K562 (cell line): ENCODE data around the gene CSMD2. TPM values are rescaled to one million over a fixed set of nuclear protein-coding genes. Genes with fewer than 3 reads are reported as not detected.

Experiments used
- ATAC-seq: fragments of 200-7000 bp; cut with Tn5 transposase; 3 replicates; pipeline ENCODE4 v1.9.1; 2020; ENCODE audit warnings: moderate library complexity
- BruUV-seq: library from RNA; stranded (reverse); fragments of 400-500 nt; replicated peaks from 2 replicates; lab custom pipeline; 2021; lab: Mats Ljungman, UMichigan
- CTCF ChIA-PET: fragments of 300-600 bp; formaldehyde crosslinking; extraction: SDS; loops from one replicate; lab custom pipeline; 2021; ENCODE audit warnings: low intra/inter-chr PET ratio; lab: Yijun Ruan, JAX
- POLR2A ChIA-PET: fragments of 300-600, 350-650 bp; sonication (Branson Sonifier 250); formaldehyde crosslinking; extraction: SDS; loops from one replicate; lab custom pipeline; 2021; ENCODE audit warnings: antibody characterized with exemption, inconsistent platforms; lab: Yijun Ruan, JAX
- DNase-seq, 4 experiments: peaks; one replicate each; pipeline versions ENCODE4 v3.0.0 to v3.0.0-alpha.2; 2011 to 2018; ENCODE audit warnings: low spot score in 3 of 4, mixed read lengths in 3 of 4; ENCODE audit errors: extremely low read depth in 1 of 4
- FAIRE-seq: peaks from 2 replicates; lab custom pipeline; 2011; peaks lifted over from hg19 to GRCh38; lab: Jason Lieb, UNC
- H2AFZ ChIP-seq: 2 replicates; pipeline ENCODE4 v1.6.0; 2011; ENCODE audit warnings: low read depth, low read length, control low read depth, inconsistent platforms
- H3K27ac ChIP-seq: fragments of 200-600 bp; 3 replicates; pipeline ENCODE4 v1.8.0; 2011; ENCODE audit warnings: low read depth, mild to moderate bottlenecking, control low read depth, inconsistent platforms, low read length, moderate library complexity, mixed read lengths; ENCODE audit errors: extremely low read depth
- H3K27me3 ChIP-seq, 2 experiments: fragments of 300-600 bp in 1 of 2; 2 replicates in 1 of 2; 3 replicates in 1 of 2; pipeline versions ENCODE4 v1.6.0 to v1.8.0; 2011; ENCODE audit warnings: inconsistent platforms in 2 of 2, low read length in 2 of 2, mild to moderate bottlenecking in 1 of 2, mixed read lengths in 1 of 2, moderate library complexity in 1 of 2; ENCODE audit not compliant: control insufficient read depth in 2 of 2, insufficient read depth in 2 of 2
- H3K36me3 ChIP-seq: fragments of 300-600 bp; 3 replicates; pipeline ENCODE4 v1.8.0; 2011; ENCODE audit warnings: mild to moderate bottlenecking, low read length, inconsistent platforms; ENCODE audit not compliant: control insufficient read depth, insufficient read depth
- H3K4me1 ChIP-seq, 2 experiments: fragments of 200-600 bp in 1 of 2; replicated peaks in 1 of 2; 2 replicates in 1 of 2; 3 replicates in 1 of 2; pipeline versions ENCODE4 v1.5.1 to v1.8.0; 2011; ENCODE audit warnings: inconsistent platforms in 2 of 2, low read length in 2 of 2, mild to moderate bottlenecking in 1 of 2, mixed read lengths in 1 of 2, moderate library complexity in 1 of 2; ENCODE audit not compliant: control insufficient read depth in 2 of 2, insufficient read depth in 2 of 2
- H3K4me2 ChIP-seq: 2 replicates; pipeline ENCODE4 v1.6.1; 2011; ENCODE audit warnings: low read length, control low read depth, inconsistent platforms, mixed read lengths; ENCODE audit not compliant: insufficient read depth
- H3K4me3 ChIP-seq: fragments of 200-600 bp; sonication (generic), shearing (Covaris generic); 2 replicates; pipeline ENCODE4 v1.5.1; 2016; ENCODE audit warnings: control low read depth, inconsistent platforms
- H3K79me2 ChIP-seq: fragments of 200-600 bp; 3 replicates; pipeline ENCODE4 v1.8.0; 2011; ENCODE audit warnings: low read length, inconsistent platforms; ENCODE audit not compliant: control insufficient read depth, insufficient read depth
- H3K9ac ChIP-seq, 2 experiments: 2 replicates each; pipeline versions ENCODE4 v1.6.0 to v1.6.1; 2011; ENCODE audit warnings: low read depth in 2 of 2, low read length in 2 of 2, control low read depth in 1 of 2, inconsistent platforms in 1 of 2, mild to moderate bottlenecking in 1 of 2, mixed read lengths in 1 of 2; ENCODE audit not compliant: insufficient read depth in 1 of 2
- H3K9me1 ChIP-seq: one replicate; pipeline ENCODE4 v1.6.0; 2011; ENCODE audit warnings: inconsistent platforms, mild to moderate bottlenecking, low read length, moderate library complexity; ENCODE audit not compliant: control insufficient read depth, insufficient read depth
- H3K9me3 ChIP-seq: replicated peaks from 2 replicates; pipeline ENCODE4 v1.5.1; 2011; ENCODE audit warnings: low read depth, low read length, inconsistent platforms; ENCODE audit not compliant: control insufficient read depth, insufficient read depth
- H4K20me1 ChIP-seq: replicated peaks from 2 replicates; pipeline ENCODE4 v1.6.1; 2011; ENCODE audit warnings: low read length, inconsistent platforms, mixed read lengths; ENCODE audit not compliant: control insufficient read depth, insufficient read depth
- BRD4 ChIP-seq: fragments of 200-600 bp; sonication (generic); IDR thresholded peaks from 2 replicates; pipeline ENCODE4 v1.6.1; 2017; ENCODE audit warnings: inconsistent platforms
- CEBPG ChIP-seq, 3 experiments: fragments of 200-800 bp in 1 of 3; sonication (Bioruptor generic) in 1 of 3; sonication (generic) in 1 of 3; formaldehyde crosslinking in 1 of 3; IDR thresholded peaks in 2 of 3; conservative IDR thresholded peaks in 1 of 3; 2 replicates each; pipeline versions ENCODE4 v1.6.1 to v1.8.0; 2016 to 2022; ENCODE audit warnings: missing compliant biosample characterization in 2 of 3, missing genetic modification characterization in 2 of 3, mild to moderate bottlenecking in 1 of 3, missing genetic modification reagents in 1 of 3
- CHD1 ChIP-seq: fragments of 200-600 bp; sonication (generic); IDR thresholded peaks from one replicate; pipeline ENCODE4 v1.6.1; 2012; ENCODE audit warnings: mild to moderate bottlenecking, moderate library complexity, low read length, inconsistent platforms
- ELK3 ChIP-seq: fragments of 450-650 bp; formaldehyde crosslinking; IDR thresholded peaks from 2 replicates; pipeline ENCODE4 v1.4.0; 2020; ENCODE audit warnings: mild to moderate bottlenecking
- HEY1 ChIP-seq: fragments of 250-450 bp; sonication (Bioruptor Pico); IDR thresholded peaks from 2 replicates; pipeline ENCODE4 v1.5.0; 2020; ENCODE audit warnings: mild to moderate bottlenecking, moderate library complexity, borderline replicate concordance
- HMG20A ChIP-seq: fragments of 450-650 bp; formaldehyde crosslinking; conservative IDR thresholded peaks from 2 replicates; pipeline ENCODE4 v1.4.0; 2020; ENCODE audit warnings: mild to moderate bottlenecking, mixed read lengths
- KAT8 ChIP-seq: fragments of 450-650 bp; IDR thresholded peaks from 2 replicates; pipeline ENCODE4 v1.6.1; 2016; ENCODE audit warnings: low read depth, mild to moderate bottlenecking
- LCOR ChIP-seq: sonication (generic); formaldehyde crosslinking; IDR thresholded peaks from 2 replicates; pipeline ENCODE4 v1.8.0; 2022; ENCODE audit warnings: mild to moderate bottlenecking, missing genetic modification reagents
- PHB ChIP-seq: fragments of 250-450 bp; sonication (Bioruptor Pico); IDR thresholded peaks from 2 replicates; pipeline ENCODE4 v1.5.0; 2021
- PRDM10 ChIP-seq: fragments of 450-650 bp; IDR thresholded peaks from 2 replicates; pipeline ENCODE4 v1.6.1; 2018; ENCODE audit not compliant: partially characterized antibody
- SNIP1 ChIP-seq: fragments of 450-650 bp; IDR thresholded peaks from 2 replicates; pipeline ENCODE4 v1.7.1; 2017; ENCODE audit warnings: low read depth, mild to moderate bottlenecking
- TCF3 ChIP-seq: sonication (generic); formaldehyde crosslinking; IDR thresholded peaks from 2 replicates; pipeline ENCODE4 v1.4.0; 2020; ENCODE audit warnings: mild to moderate bottlenecking, missing genetic modification reagents
- THRA ChIP-seq: fragments of 450-650 bp; IDR thresholded peaks from 2 replicates; pipeline ENCODE4 v1.6.1; 2017; ENCODE audit warnings: mild to moderate bottlenecking, moderate library complexity
- ZBTB34 ChIP-seq: fragments of 250-450 bp; sonication (Bioruptor Pico); IDR thresholded peaks from 2 replicates; pipeline ENCODE4 v1.8.0; 2021; ENCODE audit warnings: mild to moderate bottlenecking, moderate library complexity
- ZKSCAN3 ChIP-seq: fragments of 250-450 bp; sonication (Bioruptor Pico); IDR thresholded peaks from 2 replicates; pipeline ENCODE4 v1.4.0; 2020
- ZNF764 ChIP-seq: fragments of 250-450 bp; sonication (Bioruptor Pico); IDR thresholded peaks from 2 replicates; pipeline ENCODE4 v1.4.0; 2020; ENCODE audit warnings: low read depth, mild to moderate bottlenecking, moderate library complexity
- WGBS: fragments of 100-300 bp; shearing (Covaris generic); methylation state at CpG from one replicate; pipeline ENCODE4 v1.1.6; 2016; ENCODE audit warnings: low coverage, mixed read lengths; ENCODE audit not compliant: insufficient coverage; ENCODE audit errors: missing lambda C conversion rate; 5-methylcytosine and 5-hydroxymethylcytosine counted together
- in situ Hi-C: fragments of 300-500 bp; cut with MboI; formaldehyde crosslinking; loops from 4 replicates; pipeline ENCODE4 v1.15.0; 2018; ENCODE audit warnings: inconsistent platforms, mixed read lengths
- intact Hi-C: fragments of 100-400 bp; cut with micrococcal nuclease; formaldehyde crosslinking; loops from 2 replicates; pipeline ENCODE4 v1.14.2; 2022
- polyA plus RNA-seq, 8 experiments: library from polyadenylated mRNA; depleted of rRNA in 4 of 8; stranded (reverse) in 5 of 8; unstranded in 3 of 8; fragments of >200 nt; fragmentation: Nextera tagmentation in 2 of 8; fragmentation: Illumina TruSeq in 1 of 8; extraction: Ambion mirVana in 2 of 8; extraction: Trizol in 1 of 8; gene quantifications; 2 replicates each; pipeline versions ENCODE4 v1.2.1 to v1.2.3, GENCODE V29; 2011 to 2014; ENCODE audit warnings: inconsistent platforms in 1 of 8, missing spikeins in 1 of 8
- total RNA-seq, 7 experiments: library from RNA; depleted of rRNA in 6 of 7; stranded (reverse); fragments of >200 nt in 6 of 7; fragmentation: Illumina TruSeq in 2 of 7; extraction: Trizol in 2 of 7; gene quantifications; 2 replicates each; pipeline versions ENCODE4 v1.2.1 to v1.2.3, GENCODE V29; 2011 to 2021; ENCODE audit warnings: low replicate concordance in 1 of 7

CSMD2 gene
- total and polyA plus RNA-seq, 9 of the 15 experiments (the other 6 are each of a cell fraction or from before 2014, with no cell fraction given): not detected

- Histone ChIP-seq H3K9ac (no peak overlapping the region), H3K9me1 (no peaks in the 10 kb centered on the region), H3K27ac (no peak overlapping the region), H3K4me1 (no peaks in the 10 kb centered on the region), H3K79me2 (no peaks in the 10 kb centered on the region), H2AFZ (no peak overlapping the region), H4K20me1 (no peaks in the 10 kb centered on the region), H3K4me3 (no peak overlapping the region), H3K4me2 (no peak overlapping the region), H3K9me3 (no peaks in the 10 kb centered on the region), H3K27me3 (peaks cover 0 to 6% of the 10 kb centered on the region in 2 experiments; a peak in 2 of 5 replicates), H3K36me3 (no peaks in the 10 kb centered on the region)
- 3% methylated on average over 4 of the region's 4 CpGs for WGBS
- FAIRE-seq (no peak), ATAC-seq (no peak), DNase-seq (no peak)
- BruUV-seq: no TSS peak
- in situ Hi-C loops: no loop called here
- ChIA-PET POLR2A (no interaction called here), CTCF (no interaction called here)
- intact Hi-C loops: no loop called here
- TF ChIP-seq KAT8 (no peak), CHD1 (no peak), HMG20A (CRISPR knock-in tag) (no peak), HEY1 (CRISPR knock-in tag) (no peak), LCOR (no peak), PHB (CRISPR knock-in tag) (no peak), THRA (no peak), ELK3 (CRISPR knock-in tag) (no peak), ZNF764 (CRISPR knock-in tag) (no peak), ZBTB34 (CRISPR knock-in tag) (no peak), CEBPG (CRISPR knock-in tag; IDR thresholded peaks at IDR 0.05) (no peak), CEBPG (tag; conservative IDR thresholded peaks at IDR 0.05 in 1 of 2, IDR thresholded peaks at IDR 0.05 in 1 of 2) (no peak), ZKSCAN3 (no peak), BRD4 (no peak), SNIP1 (no peak), TCF3 (no peak), PRDM10 (no peak)
These were observed 140.5 kb downstream of the CSMD2 start for GRCh38 chr1:34024485-34024884.
